RCC 7860 (cell line): ENCODE measurements around the gene EDIL3.

ENCODE experiments used
- DNase-seq: peaks from one replicate; pipeline ENCODE4 v3.0.0-alpha.2; 2015; ENCODE audit warnings: low spot score
- FAIRE-seq: peaks from 2 replicates; lab custom pipeline; 2012; peaks lifted over from hg19 to GRCh38; lab: Jason Lieb, UNC

EDIL3 gene

GRCh38 chr5:83919071-83920041 lies 465.3 kb downstream of the EDIL3 start:
- DNase-seq (no peak), FAIRE-seq (no peak)

- DNase-seq, result no peak
- no peak for FAIRE-seq
These were observed 467.3 kb downstream of the EDIL3 start for GRCh38 chr5:83917261-83917908.

- no peak for FAIRE-seq
- no peak for DNase-seq
These were observed 469.8 kb downstream of the EDIL3 start for GRCh38 chr5:83914662-83915418.

- no peak for DNase-seq
- no peak for FAIRE-seq
These were observed 470.5 kb downstream of the EDIL3 start for GRCh38 chr5:83914199-83914598.

- FAIRE-seq, result no peak
- DNase-seq, result no peak
These were observed 471.1 kb downstream of the EDIL3 start for GRCh38 chr5:83913593-83913992.

GRCh38 chr5:83911367-83911919 lies 473.2 kb downstream of the EDIL3 start:
- DNase-seq (no peak), FAIRE-seq (no peak)

GRCh38 chr5:83900306-83900705 lies 484.4 kb downstream of the EDIL3 start:
- DNase-seq (no peak), FAIRE-seq (no peak)

- DNase-seq, result no peak
- no peak for FAIRE-seq
These were observed 485.2 kb downstream of the EDIL3 start for GRCh38 chr5:83899326-83899970.

- DNase-seq, result no peak
- no peak for FAIRE-seq
These were observed 488.8 kb downstream of the EDIL3 start for GRCh38 chr5:83895860-83896259.

GRCh38 chr5:83891261-83891660 lies 493.4 kb downstream of the EDIL3 start:
- DNase-seq, result no peak
- FAIRE-seq, result no peak
